GM12892 (cell line): ENCODE results near the gene SH2D3A.

Experiments used
- POLR2A ChIP-seq: IDR thresholded peaks from 2 replicates; pipeline ENCODE4 v1.6.1; 2011; ENCODE audit warnings: low read depth, low read length, control low read depth
- POLR2AphosphoS5 ChIP-seq: IDR thresholded peaks from 2 replicates; pipeline ENCODE4 v1.6.1; 2011; ENCODE audit warnings: low read depth, low read length, control low read depth
- TAF1 ChIP-seq: IDR thresholded peaks from 2 replicates; pipeline ENCODE4 v1.6.1; 2011; ENCODE audit warnings: low read depth, mild to moderate bottlenecking, control low read depth, low read length, borderline replicate concordance

- no peak for TF ChIP-seq POLR2A
- TF ChIP-seq TAF1: no peak
- TF ChIP-seq POLR2AphosphoS5: no peak
Measured at GRCh38 chr19:6730941-6731670, 36.1 kb downstream of the SH2D3A start.
